D721Med (cell line): Measurements from ENCODE around the gene SLC44A1.

Experiments used
- DNase-seq: peaks from one replicate; pipeline ENCODE4 v3.0.0; 2011; ENCODE audit warnings: low spot score; ENCODE audit not compliant: insufficient read length
- FAIRE-seq: peaks from 2 replicates; lab custom pipeline; 2011; peaks lifted over from hg19 to GRCh38; lab: Jason Lieb, UNC
- CTCF ChIP-seq: IDR thresholded peaks from 2 replicates; pipeline ENCODE4 v1.5.1; 2012; ENCODE audit warnings: mild to moderate bottlenecking, control low read depth; ENCODE audit not compliant: insufficient read depth; ENCODE audit errors: missing control alignments

SLC44A1 gene

GRCh38 chr9:105281272-105281671 lies 36.8 kb downstream of the SLC44A1 start:
- no peak for DNase-seq
- no peak for FAIRE-seq
- TF ChIP-seq CTCF: no peak

GRCh38 chr9:105281926-105282325 lies 37.5 kb downstream of the SLC44A1 start:
- TF ChIP-seq CTCF: no peak
- FAIRE-seq (no peak), DNase-seq (no peak)

- FAIRE-seq (no peak), DNase-seq (no peak)
- no peak for TF ChIP-seq CTCF
These were observed 38.6 kb downstream of the SLC44A1 start for GRCh38 chr9:105282870-105283621.

- TF ChIP-seq CTCF: no peak
- no peak for FAIRE-seq
- no peak for DNase-seq
These were observed 39.3 kb downstream of the SLC44A1 start for GRCh38 chr9:105283795-105284194.

- no peak for DNase-seq
- FAIRE-seq: no peak
- no peak for TF ChIP-seq CTCF
These were observed 40.0 kb downstream of the SLC44A1 start for GRCh38 chr9:105284463-105284862.

- no peak for TF ChIP-seq CTCF
- FAIRE-seq (no peak), DNase-seq (no peak)
These were observed 41.6 kb downstream of the SLC44A1 start for GRCh38 chr9:105286098-105286497.

GRCh38 chr9:105289305-105289704 lies 44.9 kb downstream of the SLC44A1 start:
- FAIRE-seq (no peak), DNase-seq (no peak)
- no peak for TF ChIP-seq CTCF
